Stimulated activated CD8-positive, alpha-beta memory T cell treated with anti-CD3 and anti-CD28 coated beads, Interleukin-4, amount 100 ng/mL, for 4 hours (primary cell): ENCODE measurements around the gene FHOD3.

ENCODE experiments used
- DNase-seq, 2 donors: peaks; one replicate each; pipeline ENCODE4 v3.0.0-alpha.2; 2020; ENCODE audit warnings: low read depth in 2 of 2, low spot score in 1 of 2

The FHOD3 gene

GRCh38 chr18:36649205-36649604, 351.7 kb downstream of the FHOD3 start:
- DNase-seq = no peak

GRCh38 chr18:36650266-36650665, 352.8 kb downstream of the FHOD3 start:
- DNase-seq = no peak

- DNase-seq = no peak
Observed at GRCh38 chr18:36650906-36651305, 353.4 kb downstream of the FHOD3 start.

- no peak for DNase-seq
Observed at GRCh38 chr18:36652503-36652902, 355.0 kb downstream of the FHOD3 start.

GRCh38 chr18:36653141-36653869, 355.8 kb downstream of the FHOD3 start:
- no peak for DNase-seq

- DNase-seq = no peak
Observed at GRCh38 chr18:36653870-36654269, 356.4 kb downstream of the FHOD3 start.

- DNase-seq = no peak
Observed at GRCh38 chr18:36655074-36655473, 357.6 kb downstream of the FHOD3 start.

GRCh38 chr18:36655930-36656329, 358.4 kb downstream of the FHOD3 start:
- DNase-seq = no peak

- no peak for DNase-seq
Observed at GRCh38 chr18:36658611-36659010, 361.1 kb downstream of the FHOD3 start.

GRCh38 chr18:36660311-36660710, 362.8 kb downstream of the FHOD3 start:
- no peak for DNase-seq

GRCh38 chr18:36661999-36662398, 364.5 kb downstream of the FHOD3 start:
- DNase-seq = no peak

GRCh38 chr18:36663312-36663711, 365.8 kb downstream of the FHOD3 start:
- no peak for DNase-seq

- no peak for DNase-seq
Observed at GRCh38 chr18:36665952-36666351, 368.4 kb downstream of the FHOD3 start.

- DNase-seq = no peak
Observed at GRCh38 chr18:36667811-36668210, 370.3 kb downstream of the FHOD3 start.

- DNase-seq = no peak
Observed at GRCh38 chr18:36668349-36668748, 370.8 kb downstream of the FHOD3 start.

- DNase-seq = no peak
Observed at GRCh38 chr18:36672437-36673344, 375.2 kb downstream of the FHOD3 start.

GRCh38 chr18:36673452-36673851, 375.9 kb downstream of the FHOD3 start:
- DNase-seq = no peak

- DNase-seq = no peak
Observed at GRCh38 chr18:36675076-36675475, 377.6 kb downstream of the FHOD3 start.

GRCh38 chr18:36675542-36675941, 378.0 kb downstream of the FHOD3 start:
- DNase-seq = no peak

GRCh38 chr18:36676629-36677028, 379.1 kb downstream of the FHOD3 start:
- DNase-seq = no peak

GRCh38 chr18:36680042-36680441, 382.5 kb downstream of the FHOD3 start:
- no peak for DNase-seq

- no peak for DNase-seq
Observed at GRCh38 chr18:36685580-36685979, 388.1 kb downstream of the FHOD3 start.
